HepG2 (cell line): ENCODE results near the gene ZNF396. TPM values are rescaled to one million over a fixed set of nuclear protein-coding genes. Genes with fewer than 3 reads are reported as not detected.

Source experiments
- CBX5 ChIP-seq: sonication (generic); formaldehyde crosslinking; IDR thresholded peaks from 2 replicates; pipeline ENCODE4 v1.4.0; 2020; ENCODE audit warnings: missing genetic modification reagents, borderline replicate concordance
- FOXK1 ChIP-seq: sonication (generic); formaldehyde crosslinking; IDR thresholded peaks from 2 replicates; pipeline ENCODE4 v1.4.0; 2020; ENCODE audit warnings: low read depth, missing genetic modification reagents, borderline replicate concordance
- FOXM1 ChIP-seq: sonication (generic); formaldehyde crosslinking; IDR thresholded peaks from 2 replicates; pipeline ENCODE4 v1.5.0; 2020; ENCODE audit warnings: missing genetic modification reagents
- HOXA9 ChIP-seq: sonication (generic); formaldehyde crosslinking; IDR thresholded peaks from 2 replicates; pipeline ENCODE4 v1.8.1; 2022; ENCODE audit warnings: missing genetic modification reagents, mild to moderate bottlenecking, moderate library complexity, borderline replicate concordance
- KDM2A ChIP-seq: sonication (generic); formaldehyde crosslinking; IDR thresholded peaks from 2 replicates; pipeline ENCODE4 v1.4.0; 2020; ENCODE audit warnings: low read depth, missing genetic modification reagents, borderline replicate concordance
- NCOA2 ChIP-seq: sonication (generic); formaldehyde crosslinking; IDR thresholded peaks from 2 replicates; pipeline ENCODE4 v1.8.0; 2022; ENCODE audit warnings: inconsistent platforms
- RARG ChIP-seq: sonication (generic); formaldehyde crosslinking; IDR thresholded peaks from 2 replicates; pipeline ENCODE4 v1.4.0; 2020; ENCODE audit warnings: low read depth, mild to moderate bottlenecking, missing genetic modification reagents
- SMARCC2 ChIP-seq: fragments of 450-650 bp; IDR thresholded peaks from 2 replicates; pipeline ENCODE4 v1.6.1; 2017; ENCODE audit warnings: antibody characterized with exemption, mild to moderate bottlenecking
- TBL1XR1 ChIP-seq: fragments of 150-350 bp; IDR thresholded peaks from 2 replicates; pipeline ENCODE4 v1.6.1; 2014; ENCODE audit warnings: borderline replicate concordance, low read length; ENCODE audit not compliant: partially characterized antibody
- TP53 ChIP-seq: sonication (generic); formaldehyde crosslinking; conservative IDR thresholded peaks from 2 replicates; pipeline ENCODE4 v1.4.0; 2020; ENCODE audit warnings: missing genetic modification reagents
- ZFP90 ChIP-seq: sonication (generic); formaldehyde crosslinking; IDR thresholded peaks from 2 replicates; pipeline ENCODE4 v1.8.0; 2022; ENCODE audit warnings: missing genetic modification reagents, mild to moderate bottlenecking, inconsistent platforms, borderline replicate concordance
- ZNF331 ChIP-seq: sonication (generic); formaldehyde crosslinking; IDR thresholded peaks from 2 replicates; pipeline ENCODE4 v1.4.0; 2020; ENCODE audit warnings: missing genetic modification reagents
- ZNF33A ChIP-seq: sonication (generic); formaldehyde crosslinking; IDR thresholded peaks from 2 replicates; pipeline ENCODE4 v1.5.1; 2020; ENCODE audit warnings: missing genetic modification reagents, mild to moderate bottlenecking, moderate library complexity, borderline replicate concordance
- ZNF343 ChIP-seq: sonication (generic); formaldehyde crosslinking; IDR thresholded peaks from 2 replicates; pipeline ENCODE4 v1.4.0; 2020; ENCODE audit warnings: mild to moderate bottlenecking, missing genetic modification reagents
- polyA plus RNA-seq, 8 experiments: library from polyadenylated mRNA; depleted of rRNA in 3 of 8; stranded (reverse) in 7 of 8; unstranded in 1 of 8; fragments of >200 nt; fragmentation: Illumina TruSeq in 4 of 8; extraction: Trizol in 4 of 8; gene quantifications; 2 replicates each; pipeline versions ENCODE4 v1.2.1 to v1.2.3, GENCODE V29; 2011 to 2016; ENCODE audit warnings: low read depth in 4 of 8, missing spikeins in 1 of 8, mixed read lengths in 1 of 8; ENCODE audit not compliant: insufficient read depth in 1 of 8
- total RNA-seq, 5 experiments: library from RNA; depleted of rRNA; stranded (reverse); fragments of >200 nt; fragmentation: Illumina TruSeq; extraction: Trizol; gene quantifications; 2 replicates each; pipeline ENCODE4 v1.2.3, GENCODE V29; 2016; ENCODE audit warnings: low read depth in 1 of 5
- TF ChIP-seq, protein P1 (sequence below): sonication (generic); formaldehyde crosslinking; conservative IDR thresholded peaks from 2 replicates; pipeline ENCODE4 v1.5.0; 2020; ENCODE audit warnings: missing genetic modification reagents
- TF ChIP-seq, protein P2 (sequence below): sonication (generic); formaldehyde crosslinking; IDR thresholded peaks from 2 replicates; pipeline ENCODE4 v1.4.0; 2020; ENCODE audit warnings: mild to moderate bottlenecking, missing genetic modification reagents
- TF ChIP-seq, protein P3 (sequence below): sonication (generic); formaldehyde crosslinking; IDR thresholded peaks from 2 replicates; pipeline ENCODE4 v1.8.0; 2022; ENCODE audit warnings: missing genetic modification reagents, low read depth, mild to moderate bottlenecking, borderline replicate concordance
- TF ChIP-seq, protein P4 (sequence below): sonication (generic); formaldehyde crosslinking; IDR thresholded peaks from 2 replicates; pipeline ENCODE4 v1.5.1; 2020; ENCODE audit warnings: mild to moderate bottlenecking, missing genetic modification reagents, borderline replicate concordance
- TF ChIP-seq, protein P5 (sequence below): sonication (generic); IDR thresholded peaks from 2 replicates; pipeline ENCODE4 v1.6.1; 2016; ENCODE audit warnings: low read depth, borderline replicate concordance

ZNF396 gene
- total and polyA plus RNA-seq, 2 of the 13 experiments (the other 11 are each of a cell fraction or from before 2014, with no cell fraction given) = 0.25 to 0.75 TPM

DNA sequence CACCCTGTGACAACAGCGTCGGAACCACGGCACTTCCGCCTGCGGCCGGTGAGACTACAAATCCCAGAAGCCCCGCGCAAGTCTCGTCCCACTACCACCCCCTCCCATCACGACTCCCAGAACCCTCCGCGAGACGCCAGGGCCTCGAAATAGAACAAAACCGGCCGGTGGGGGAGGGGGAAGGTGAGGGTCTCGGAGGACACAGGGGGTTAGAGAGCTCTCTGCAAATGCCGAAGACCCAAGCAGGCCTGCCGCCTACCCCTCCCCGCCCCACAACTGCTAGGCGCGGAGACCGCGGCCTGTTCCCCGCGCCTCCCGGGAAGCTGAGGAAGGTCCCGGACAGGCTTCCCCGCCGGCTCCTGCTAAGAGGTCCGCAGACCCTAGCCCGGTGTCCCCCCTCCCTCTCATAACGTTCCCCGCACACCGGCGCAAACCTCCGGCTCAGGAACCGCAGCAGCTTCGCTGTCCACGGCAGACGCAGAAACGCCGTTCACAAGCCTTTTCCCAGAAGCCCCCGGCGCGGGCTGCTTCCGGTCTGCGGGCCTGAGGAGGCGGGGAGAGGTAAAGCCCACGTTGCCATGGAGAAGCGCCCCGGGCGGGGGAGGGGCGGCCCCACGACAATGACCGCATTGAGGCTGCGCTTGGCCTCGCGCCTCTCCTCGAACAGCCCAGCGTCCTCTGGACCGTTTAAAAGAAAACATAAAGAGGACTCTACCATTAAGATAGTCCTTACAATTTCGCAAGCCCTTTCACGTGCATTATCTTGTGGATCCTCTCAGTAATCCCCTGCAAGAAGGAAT is 33.0 kb downstream of the ZNF396 start, which contains the start of gene ZNF24 (continued):
- TF ChIP-seq, protein P1, sequence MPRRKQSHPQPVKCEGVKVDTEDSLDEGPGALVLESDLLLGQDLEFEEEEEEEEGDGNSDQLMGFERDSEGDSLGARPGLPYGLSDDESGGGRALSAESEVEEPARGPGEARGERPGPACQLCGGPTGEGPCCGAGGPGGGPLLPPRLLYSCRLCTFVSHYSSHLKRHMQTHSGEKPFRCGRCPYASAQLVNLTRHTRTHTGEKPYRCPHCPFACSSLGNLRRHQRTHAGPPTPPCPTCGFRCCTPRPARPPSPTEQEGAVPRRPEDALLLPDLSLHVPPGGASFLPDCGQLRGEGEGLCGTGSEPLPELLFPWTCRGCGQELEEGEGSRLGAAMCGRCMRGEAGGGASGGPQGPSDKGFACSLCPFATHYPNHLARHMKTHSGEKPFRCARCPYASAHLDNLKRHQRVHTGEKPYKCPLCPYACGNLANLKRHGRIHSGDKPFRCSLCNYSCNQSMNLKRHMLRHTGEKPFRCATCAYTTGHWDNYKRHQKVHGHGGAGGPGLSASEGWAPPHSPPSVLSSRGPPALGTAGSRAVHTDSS (CRISPR knock-in tag) = 0 out of 2 replicates have a peak, but pooled peaks have one; percentile 45
- TF ChIP-seq, protein P2, sequence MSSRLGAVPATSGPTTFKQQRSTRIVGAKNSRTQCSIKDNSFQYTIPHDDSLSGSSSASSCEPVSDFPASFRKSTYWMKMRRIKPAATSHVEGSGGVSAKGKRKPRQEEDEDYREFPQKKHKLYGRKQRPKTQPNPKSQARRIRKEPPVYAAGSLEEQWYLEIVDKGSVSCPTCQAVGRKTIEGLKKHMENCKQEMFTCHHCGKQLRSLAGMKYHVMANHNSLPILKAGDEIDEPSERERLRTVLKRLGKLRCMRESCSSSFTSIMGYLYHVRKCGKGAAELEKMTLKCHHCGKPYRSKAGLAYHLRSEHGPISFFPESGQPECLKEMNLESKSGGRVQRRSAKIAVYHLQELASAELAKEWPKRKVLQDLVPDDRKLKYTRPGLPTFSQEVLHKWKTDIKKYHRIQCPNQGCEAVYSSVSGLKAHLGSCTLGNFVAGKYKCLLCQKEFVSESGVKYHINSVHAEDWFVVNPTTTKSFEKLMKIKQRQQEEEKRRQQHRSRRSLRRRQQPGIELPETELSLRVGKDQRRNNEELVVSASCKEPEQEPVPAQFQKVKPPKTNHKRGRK = no peak
- TF ChIP-seq, protein P3, sequence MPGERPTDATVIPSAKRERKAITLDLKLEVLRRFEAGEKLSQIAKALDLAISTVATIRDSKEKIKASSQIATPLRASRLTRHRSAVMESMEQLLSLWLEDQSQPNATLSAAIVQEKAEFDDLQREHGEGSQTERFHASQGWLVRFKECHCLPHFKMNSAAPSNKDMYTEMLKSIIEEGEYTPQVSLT (CRISPR knock-in tag) = no peak
- TF ChIP-seq, protein P4, sequence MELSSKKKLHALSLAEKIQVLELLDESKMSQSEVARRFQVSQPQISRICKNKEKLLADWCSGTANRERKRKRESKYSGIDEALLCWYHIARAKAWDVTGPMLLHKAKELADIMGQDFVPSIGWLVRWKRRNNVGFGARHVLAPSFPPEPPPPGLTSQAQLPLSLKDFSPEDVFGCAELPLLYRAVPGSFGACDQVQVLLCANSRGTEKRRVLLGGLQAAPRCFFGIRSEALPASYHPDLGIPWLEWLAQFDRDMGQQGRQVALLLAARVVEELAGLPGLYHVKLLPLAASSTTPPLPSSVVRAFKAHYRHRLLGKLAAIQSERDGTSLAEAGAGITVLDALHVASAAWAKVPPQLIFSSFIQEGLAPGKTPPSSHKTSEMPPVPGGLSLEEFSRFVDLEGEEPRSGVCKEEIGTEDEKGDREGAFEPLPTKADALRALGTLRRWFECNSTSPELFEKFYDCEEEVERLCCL (CRISPR knock-in tag) = 0 out of 2 replicates have a peak, but pooled peaks have one; percentile 31
- TF ChIP-seq TBL1XR1 (peak; percentile 13), FOXM1 (CRISPR knock-in tag) (peak; percentile 95), ZNF343 (CRISPR knock-in tag) (peak; percentile 81; the same call in 1 of the 2 replicates), ZNF33A (CRISPR knock-in tag) (peak; percentile 52; the same call in 1 of the 2 replicates), CBX5 (peak; percentile 27; the same call in 1 of the 2 replicates), KDM2A (peak; percentile 79), SMARCC2 (no peak), TP53 (CRISPR knock-in tag) (0 out of 2 replicates have a peak, but pooled peaks have one; percentile 36), FOXK1 (CRISPR knock-in tag) (peak; percentile 58; the same call in 1 of the 2 replicates), HOXA9 (CRISPR knock-in tag) (0 out of 2 replicates have a peak, but pooled peaks have one; percentile 34), ZNF331 (CRISPR knock-in tag) (peak; percentile 73), NCOA2 (CRISPR knock-in tag) (peak; percentile 54; the same call in 1 of the 2 replicates), ZFP90 (CRISPR knock-in tag) (peak; percentile 60; the same call in 1 of the 2 replicates), RARG (CRISPR knock-in tag) (peak; percentile 94)
- TF ChIP-seq, protein P5, sequence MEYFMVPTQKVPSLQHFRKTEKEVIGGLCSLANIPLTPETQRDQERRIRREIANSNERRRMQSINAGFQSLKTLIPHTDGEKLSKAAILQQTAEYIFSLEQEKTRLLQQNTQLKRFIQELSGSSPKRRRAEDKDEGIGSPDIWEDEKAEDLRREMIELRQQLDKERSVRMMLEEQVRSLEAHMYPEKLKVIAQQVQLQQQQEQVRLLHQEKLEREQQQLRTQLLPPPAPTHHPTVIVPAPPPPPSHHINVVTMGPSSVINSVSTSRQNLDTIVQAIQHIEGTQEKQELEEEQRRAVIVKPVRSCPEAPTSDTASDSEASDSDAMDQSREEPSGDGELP = 0 out of 2 replicates have a peak, but pooled peaks have one; percentile 43
